GM13976 (cell line): ENCODE measurements around the gene UNC5C.

ENCODE experiments used
- DNase-seq: peaks from one replicate; pipeline ENCODE4 v3.0.0; 2012; ENCODE audit warnings: low spot score
- in situ Hi-C: fragments of 300-500 bp; cut with MboI; formaldehyde crosslinking; loops from one replicate; pipeline ENCODE4 v1.12.0; 2022; ENCODE audit warnings: low sequenced_read_pairs, mixed read lengths, inconsistent platforms; ENCODE audit not compliant: unreplicated experiment
- TF ChIP-seq, protein P1 (sequence below): IDR thresholded peaks from 2 replicates; pipeline ENCODE4 v1.5.1; 2012; ENCODE audit warnings: borderline replicate concordance, mild to moderate bottlenecking; ENCODE audit not compliant: insufficient read depth; ENCODE audit errors: extremely low read depth, missing control alignments, control extremely low read depth

UNC5C gene

DNA sequence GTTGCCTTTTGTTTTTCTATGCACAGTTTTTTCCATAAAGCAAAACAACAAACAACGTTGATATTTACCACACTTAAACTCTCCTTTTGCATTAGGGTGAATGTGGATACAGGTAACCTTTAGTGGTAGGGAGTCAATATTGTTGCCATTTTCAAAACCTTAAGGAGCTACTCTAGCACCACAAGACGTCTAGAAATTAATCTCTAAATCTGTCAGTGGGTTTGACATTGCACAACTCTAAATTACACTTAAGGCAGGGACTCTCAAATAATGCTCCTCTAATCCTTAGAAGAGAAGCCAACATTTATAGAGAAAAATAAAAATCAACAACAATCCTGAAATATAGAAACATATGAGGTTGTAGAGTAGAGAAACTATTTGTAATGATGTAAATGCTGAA, 297.2 kb downstream of the UNC5C start:
- TF ChIP-seq, protein P1, sequence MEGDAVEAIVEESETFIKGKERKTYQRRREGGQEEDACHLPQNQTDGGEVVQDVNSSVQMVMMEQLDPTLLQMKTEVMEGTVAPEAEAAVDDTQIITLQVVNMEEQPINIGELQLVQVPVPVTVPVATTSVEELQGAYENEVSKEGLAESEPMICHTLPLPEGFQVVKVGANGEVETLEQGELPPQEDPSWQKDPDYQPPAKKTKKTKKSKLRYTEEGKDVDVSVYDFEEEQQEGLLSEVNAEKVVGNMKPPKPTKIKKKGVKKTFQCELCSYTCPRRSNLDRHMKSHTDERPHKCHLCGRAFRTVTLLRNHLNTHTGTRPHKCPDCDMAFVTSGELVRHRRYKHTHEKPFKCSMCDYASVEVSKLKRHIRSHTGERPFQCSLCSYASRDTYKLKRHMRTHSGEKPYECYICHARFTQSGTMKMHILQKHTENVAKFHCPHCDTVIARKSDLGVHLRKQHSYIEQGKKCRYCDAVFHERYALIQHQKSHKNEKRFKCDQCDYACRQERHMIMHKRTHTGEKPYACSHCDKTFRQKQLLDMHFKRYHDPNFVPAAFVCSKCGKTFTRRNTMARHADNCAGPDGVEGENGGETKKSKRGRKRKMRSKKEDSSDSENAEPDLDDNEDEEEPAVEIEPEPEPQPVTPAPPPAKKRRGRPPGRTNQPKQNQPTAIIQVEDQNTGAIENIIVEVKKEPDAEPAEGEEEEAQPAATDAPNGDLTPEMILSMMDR = no peak
- in situ Hi-C loops = no loop called here
- no peak for DNase-seq

- in situ Hi-C loops = no loop called here
- no peak for DNase-seq
- TF ChIP-seq, protein P1 = no peak
These were observed 298.1 kb downstream of the UNC5C start for GRCh38 chr4:95250544-95251137.

DNA sequence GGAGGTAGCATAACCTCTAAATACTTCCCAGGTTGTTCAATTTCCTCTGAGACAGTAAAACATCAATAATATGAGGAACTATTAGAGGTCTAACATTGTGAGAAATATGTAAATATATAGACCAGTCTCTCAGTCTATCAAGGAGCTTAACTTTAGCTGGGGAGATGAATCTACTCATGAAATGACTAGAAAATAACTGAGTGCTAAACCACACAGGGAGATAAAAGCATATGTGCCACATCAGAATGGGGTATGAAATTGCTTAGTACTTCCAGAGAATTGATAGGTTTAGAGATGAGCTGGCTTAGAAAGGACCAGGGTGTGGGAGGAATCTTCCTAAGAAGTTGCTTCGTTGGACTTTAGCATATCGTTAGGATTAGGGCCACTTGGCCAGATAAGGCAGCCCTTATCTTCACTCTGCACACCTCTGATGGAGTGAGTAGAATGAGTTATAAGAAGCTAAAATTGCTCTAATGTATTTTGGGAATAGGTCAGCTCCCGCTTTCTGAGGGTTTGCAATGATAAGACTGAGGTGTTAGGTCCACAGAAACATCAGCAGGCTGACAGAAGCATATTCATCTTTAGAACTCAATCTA, 299.2 kb downstream of the UNC5C start:
- TF ChIP-seq, protein P1 = no peak
- in situ Hi-C loops = no loop called here
- DNase-seq = no peak

DNA sequence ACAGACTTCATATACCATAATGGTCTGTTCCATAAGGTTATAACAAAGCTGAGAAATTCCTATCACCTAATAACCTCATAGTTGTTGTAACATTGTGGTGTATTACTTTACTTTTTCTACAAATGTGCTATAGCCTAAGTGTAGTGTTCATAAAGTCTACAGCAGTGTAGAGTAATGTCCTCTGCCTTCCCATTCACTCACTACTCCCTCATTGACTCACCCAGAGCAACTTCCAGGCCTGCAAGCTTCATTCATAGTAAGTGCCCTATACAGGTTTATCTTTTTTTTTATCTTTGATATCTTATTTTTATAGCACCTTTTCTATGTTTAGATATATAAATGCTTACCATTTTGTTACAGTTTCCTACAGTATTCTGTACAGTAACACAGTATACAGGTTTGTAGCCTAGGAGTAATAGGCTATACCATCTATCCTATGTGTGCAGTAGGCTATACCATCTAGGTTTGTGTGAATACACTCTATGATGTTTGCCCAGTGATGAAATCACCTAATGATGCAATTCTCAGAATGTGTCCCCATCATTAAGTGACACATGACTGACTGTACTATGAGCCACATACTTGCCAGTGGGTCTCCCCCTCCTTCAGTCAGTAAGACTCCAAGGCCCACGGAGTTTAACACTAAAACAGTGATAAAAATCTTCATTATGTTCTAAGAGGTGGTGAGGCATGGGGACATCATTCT, 299.9 kb downstream of the UNC5C start:
- TF ChIP-seq, protein P1 = no peak
- no peak for DNase-seq
- in situ Hi-C loops = no loop called here

- in situ Hi-C loops = no loop called here
- no peak for DNase-seq
- TF ChIP-seq, protein P1 = no peak
These were observed 304.9 kb downstream of the UNC5C start for GRCh38 chr4:95243892-95244291.

DNA sequence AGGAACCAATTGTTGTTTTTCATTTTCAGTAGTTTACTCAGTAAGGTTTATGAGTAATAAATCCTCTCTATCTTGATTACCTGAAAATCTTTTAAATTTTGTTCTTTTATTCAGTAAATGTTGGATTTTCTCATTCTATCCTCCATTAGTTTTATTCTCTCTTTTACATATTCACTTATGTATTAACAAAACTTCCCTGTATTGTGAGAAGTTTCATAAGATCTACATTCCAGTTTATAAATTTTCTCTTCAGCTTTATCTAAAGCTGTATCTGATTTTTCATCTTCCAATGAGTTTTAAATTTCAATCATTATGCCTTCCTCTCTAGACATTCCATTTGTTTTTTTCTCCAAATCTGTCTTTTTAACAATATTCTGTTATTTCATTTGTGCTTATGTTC, 310.2 kb downstream of the UNC5C start:
- no peak for DNase-seq
- in situ Hi-C loops = no loop called here
- TF ChIP-seq, protein P1 = no peak
